Fibroblast of the aortic adventitia (primary cell): ENCODE data around the gene TARBP1. TPM values are rescaled to one million over a fixed set of nuclear protein-coding genes. Genes with fewer than 3 reads are reported as not detected.

ENCODE experiments used
- DNase-seq: peaks from one replicate; pipeline ENCODE4 v3.0.0-alpha.2; 2010; ENCODE audit warnings: low read depth
- H3K4me3 ChIP-seq: 2 replicates; pipeline ENCODE4 v1.5.1; 2011; ENCODE audit warnings: low read depth, mild to moderate bottlenecking, control low read depth, low read length, moderate library complexity
- total RNA-seq: library from RNA; depleted of rRNA; stranded (reverse); fragments of >200 nt; gene quantifications from 2 replicates; pipeline ENCODE4 v1.2.3, GENCODE V29; 2012; ENCODE audit warnings: low replicate concordance
- TF ChIP-seq, protein P1 (sequence below): IDR thresholded peaks from 2 replicates; pipeline ENCODE4 v1.5.1; 2011; ENCODE audit warnings: mild to moderate bottlenecking, low read length, control low read depth, inconsistent platforms; ENCODE audit not compliant: insufficient read depth

Gene TARBP1
- total RNA-seq, 1 donor, result 22.2 TPM

DNA sequence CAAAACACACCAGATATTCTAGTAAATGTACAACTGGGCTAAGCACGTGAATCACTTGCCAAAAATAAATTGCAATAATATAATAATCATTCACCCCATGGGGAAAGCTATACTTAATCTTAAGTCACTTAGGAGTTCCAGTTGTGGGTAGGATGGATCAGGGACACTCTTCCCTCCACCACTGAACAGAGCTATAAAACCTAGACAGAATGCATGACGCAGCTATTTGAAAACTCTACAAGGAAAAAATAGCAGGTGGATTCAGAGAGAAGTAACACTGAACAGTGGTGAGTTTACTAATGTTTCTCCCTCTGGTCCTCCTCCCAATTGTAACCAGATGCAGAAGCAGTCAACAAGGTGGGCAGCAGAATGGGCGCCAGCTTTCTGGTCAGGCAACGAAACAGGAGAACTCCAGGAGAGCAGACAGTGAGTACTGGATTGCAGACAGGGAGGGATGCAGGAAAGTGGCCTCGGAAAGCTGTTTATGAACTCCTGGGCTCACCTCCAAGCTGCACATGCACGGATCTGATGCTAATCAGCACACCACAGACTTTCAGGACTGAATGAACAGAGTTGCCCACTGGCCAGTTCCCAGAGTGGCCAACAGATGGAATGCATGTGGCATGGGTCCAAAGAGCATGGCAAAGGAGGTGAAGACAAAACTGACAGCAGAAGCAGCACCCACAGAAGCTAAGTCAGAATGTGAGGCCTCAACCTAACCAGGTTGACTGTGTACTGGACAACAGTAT, 41.4 kb downstream of the TARBP1 start:
- peak; percentile 21 for DNase-seq
- TF ChIP-seq, protein P1, sequence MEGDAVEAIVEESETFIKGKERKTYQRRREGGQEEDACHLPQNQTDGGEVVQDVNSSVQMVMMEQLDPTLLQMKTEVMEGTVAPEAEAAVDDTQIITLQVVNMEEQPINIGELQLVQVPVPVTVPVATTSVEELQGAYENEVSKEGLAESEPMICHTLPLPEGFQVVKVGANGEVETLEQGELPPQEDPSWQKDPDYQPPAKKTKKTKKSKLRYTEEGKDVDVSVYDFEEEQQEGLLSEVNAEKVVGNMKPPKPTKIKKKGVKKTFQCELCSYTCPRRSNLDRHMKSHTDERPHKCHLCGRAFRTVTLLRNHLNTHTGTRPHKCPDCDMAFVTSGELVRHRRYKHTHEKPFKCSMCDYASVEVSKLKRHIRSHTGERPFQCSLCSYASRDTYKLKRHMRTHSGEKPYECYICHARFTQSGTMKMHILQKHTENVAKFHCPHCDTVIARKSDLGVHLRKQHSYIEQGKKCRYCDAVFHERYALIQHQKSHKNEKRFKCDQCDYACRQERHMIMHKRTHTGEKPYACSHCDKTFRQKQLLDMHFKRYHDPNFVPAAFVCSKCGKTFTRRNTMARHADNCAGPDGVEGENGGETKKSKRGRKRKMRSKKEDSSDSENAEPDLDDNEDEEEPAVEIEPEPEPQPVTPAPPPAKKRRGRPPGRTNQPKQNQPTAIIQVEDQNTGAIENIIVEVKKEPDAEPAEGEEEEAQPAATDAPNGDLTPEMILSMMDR, result no peak
- no peak overlapping the region for H3K4me3 ChIP-seq

DNA sequence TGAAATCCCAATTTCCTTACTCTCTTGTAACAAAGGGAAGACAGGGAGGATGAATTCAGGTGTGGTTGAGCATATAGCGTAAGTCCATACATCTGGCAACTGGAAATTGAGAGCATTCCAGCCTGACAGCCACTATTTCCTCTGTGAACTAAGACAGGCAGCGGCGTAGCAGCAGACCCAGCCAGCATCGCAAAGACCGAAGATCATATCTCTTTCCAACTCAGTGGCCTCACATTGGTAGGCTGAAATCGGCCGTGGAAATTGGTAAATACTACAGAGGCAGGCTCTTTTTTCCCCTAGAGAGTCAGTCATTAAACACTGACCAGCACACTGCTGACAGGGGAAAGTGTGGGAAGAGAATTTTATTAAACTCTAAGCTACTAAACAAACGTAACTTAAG, 43.4 kb downstream of the TARBP1 start:
- TF ChIP-seq, protein P1, result no peak
- DNase-seq, result no peak
- no peak overlapping the region for H3K4me3 ChIP-seq

DNA sequence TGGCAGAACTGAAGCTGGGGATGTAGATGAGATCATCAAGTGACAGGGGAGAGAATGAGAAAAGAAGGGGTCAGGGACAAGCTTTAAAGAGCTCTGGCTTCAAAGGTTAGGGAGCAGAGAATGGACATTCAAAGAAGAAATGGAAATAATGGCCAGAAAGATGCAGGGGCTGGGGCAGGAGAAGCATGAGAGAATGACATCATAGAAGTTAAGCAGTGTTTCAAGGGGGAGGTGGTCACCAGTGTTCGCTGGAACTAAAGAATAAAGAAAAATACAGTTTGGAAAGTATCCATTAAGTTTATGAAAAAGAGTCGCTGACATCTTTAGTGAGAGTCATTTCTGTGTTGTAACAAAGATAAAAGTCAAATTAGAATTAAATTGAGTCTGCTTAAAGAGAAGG, 44.3 kb downstream of the TARBP1 start:
- TF ChIP-seq, protein P1, result no peak
- no peak for DNase-seq
- no peak overlapping the region for H3K4me3 ChIP-seq

DNA sequence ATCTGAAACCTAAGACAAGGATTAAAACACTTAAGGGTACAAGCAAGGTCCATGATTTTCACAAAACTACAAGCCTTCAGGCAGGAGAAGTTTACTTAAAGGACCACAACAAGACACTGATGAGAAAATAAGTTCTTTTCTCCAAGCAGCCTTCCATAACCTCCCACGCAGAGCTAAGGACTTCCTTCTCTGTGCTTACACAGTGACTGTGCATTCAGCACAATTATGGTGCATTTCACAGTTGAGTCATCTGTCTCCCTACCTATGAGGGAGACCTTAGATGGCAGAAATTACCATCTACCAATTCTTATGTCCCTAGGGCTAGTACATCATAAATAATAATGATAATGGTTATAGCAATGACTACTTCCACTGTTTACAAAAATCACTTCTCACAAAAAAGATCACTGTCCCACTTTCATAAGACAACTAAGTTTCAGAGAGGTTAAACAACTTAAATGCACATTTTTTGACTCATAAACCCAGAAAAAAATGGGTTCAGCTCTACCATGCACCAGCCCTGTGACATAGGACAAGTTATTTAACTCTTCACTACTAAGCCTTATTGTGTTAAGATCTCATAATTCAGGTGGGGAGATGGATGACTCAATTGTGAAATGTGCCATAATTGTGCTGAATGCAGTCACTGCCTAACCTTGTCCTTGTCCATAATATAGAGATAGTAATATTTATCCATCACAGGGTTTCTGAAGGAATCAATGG, 45.3 kb downstream of the TARBP1 start:
- H3K4me3 ChIP-seq, result no peak overlapping the region
- TF ChIP-seq, protein P1, result no peak
- peak; percentile 40 for DNase-seq

DNA sequence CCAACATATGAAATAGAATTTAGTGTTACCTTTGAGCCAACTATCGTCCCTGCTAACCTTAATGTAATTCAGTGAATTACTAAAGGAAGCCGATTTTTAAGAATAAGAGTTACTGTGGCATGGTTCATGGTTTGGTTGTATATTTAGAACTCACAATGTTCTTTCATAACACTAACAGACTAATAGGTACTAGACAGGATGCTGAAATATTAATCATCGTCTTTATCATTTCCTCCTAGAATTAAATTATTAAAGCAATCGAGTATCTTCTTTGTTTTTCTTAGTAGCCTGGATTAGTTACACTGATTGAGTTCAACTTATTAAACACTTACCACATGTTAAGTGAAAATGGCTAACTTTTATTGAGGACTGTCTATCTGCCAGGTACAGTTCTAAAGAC, 47.7 kb downstream of the TARBP1 start:
- no peak overlapping the region for H3K4me3 ChIP-seq
- no peak for DNase-seq
- TF ChIP-seq, protein P1, result no peak

DNA sequence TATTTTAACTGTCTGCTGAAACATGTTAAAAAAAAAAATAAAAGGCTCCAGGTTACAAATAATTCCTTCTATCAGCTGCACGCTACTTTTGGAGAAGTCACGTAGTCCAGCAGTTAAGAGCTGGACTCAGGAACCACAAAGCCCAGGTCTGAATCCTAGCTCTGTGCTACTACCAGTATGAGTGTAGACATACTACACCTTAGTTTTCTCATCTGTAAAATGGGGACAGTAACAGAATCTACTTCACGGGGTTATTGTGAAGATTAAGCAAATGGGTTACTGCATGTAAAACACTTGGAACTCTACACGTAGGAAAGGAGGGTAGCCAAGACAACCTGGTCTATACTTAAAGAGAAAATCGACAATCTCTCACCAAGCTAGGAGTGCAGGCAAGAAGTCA, 48.3 kb downstream of the TARBP1 start:
- TF ChIP-seq, protein P1, result no peak
- H3K4me3 ChIP-seq, result no peak overlapping the region

DNA sequence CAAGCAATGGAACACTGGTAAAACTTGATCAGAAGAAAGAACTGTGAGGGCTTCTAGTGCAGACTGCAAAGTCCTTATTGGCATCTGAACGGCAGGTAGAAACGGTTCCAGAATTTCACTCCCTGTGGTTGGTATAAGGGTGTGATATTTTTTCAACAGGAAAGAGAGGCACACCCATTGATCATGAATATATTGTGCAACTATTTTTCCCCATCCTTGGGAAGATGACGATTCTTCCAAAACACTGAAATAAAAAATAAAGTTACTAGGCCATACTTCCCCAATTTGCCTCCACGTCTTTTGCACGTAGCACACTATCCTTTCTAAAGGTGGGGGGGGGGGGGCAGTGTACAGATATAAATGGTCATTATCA, 49.6 kb downstream of the TARBP1 start:
- H3K4me3 ChIP-seq, result no peak overlapping the region
- TF ChIP-seq, protein P1, result no peak
- DNase-seq, result no peak

More for the DNA sequence above, 48.3 kb downstream of the TARBP1 start:
- no peak for DNase-seq
